Left lung (tissue), 10 donors: ENCODE results near the gene DPH3. TPM values are rescaled to one million over a fixed set of nuclear protein-coding genes. Genes with fewer than 3 reads are reported as not detected.

Source experiments
- ATAC-seq: fragments of 200-7000 bp; cut with Tn5 transposase; one replicate; pipeline ENCODE4 v1.9.1; 2020; ENCODE audit warnings: moderate library complexity
- DNase-seq, 4 donors: peaks; one replicate each; pipeline ENCODE4 v3.0.0-alpha.2; 2013 to 2020
- H3K27ac ChIP-seq, 2 donors: fragments of 200-600 bp; sonication (generic) in 1 of 2; one replicate each; pipeline versions ENCODE4 v1.5.0 to v1.8.0; 2020 to 2021
- H3K27me3 ChIP-seq, 2 donors: fragments of 200-600 bp; sonication (generic) in 1 of 2; one replicate each; pipeline versions ENCODE4 v1.5.0 to v1.8.0; 2020 to 2021
- H3K36me3 ChIP-seq, 2 donors: fragments of 200-600 bp; sonication (generic) in 1 of 2; one replicate each; pipeline versions ENCODE4 v1.5.0 to v1.8.0; 2020 to 2021
- H3K4me1 ChIP-seq, 2 donors: fragments of 200-600 bp; one replicate each; pipeline ENCODE4 v1.8.0; 2021
- H3K4me3 ChIP-seq, 2 donors: fragments of 200-600 bp; sonication (generic) in 1 of 2; one replicate each; pipeline versions ENCODE4 v1.5.0 to v1.8.0; 2020 to 2021; ENCODE audit warnings: mild to moderate bottlenecking in 1 of 2
- H3K9me3 ChIP-seq, 2 donors: fragments of 200-600 bp; sonication (generic) in 1 of 2; one replicate each; pipeline versions ENCODE4 v1.5.0 to v1.8.0; 2020 to 2021
- CTCF ChIP-seq, 2 donors: fragments of 200-600 bp; sonication (generic) in 1 of 2; IDR thresholded peaks; one replicate each; pipeline versions ENCODE4 v1.5.0 to v1.8.0; 2021; ENCODE audit warnings: antibody characterized with exemption in 2 of 2
- intact Hi-C, 2 donors: fragments of 100-400 bp; cut with DNase I; formaldehyde crosslinking; loops; one replicate each; pipeline versions ENCODE4 v1.11.2 to v1.14.2; 2022
- polyA plus RNA-seq, 6 donors: library from polyadenylated mRNA; unstranded; fragments of 120-200 nt; gene quantifications; one replicate each; pipeline ENCODE4 v1.2.1, GENCODE V29; 2013; ENCODE audit not compliant: insufficient read length in 6 of 6
- total RNA-seq, 2 donors: library from RNA; stranded (reverse); fragmentation: NEBNext Ultra II Directional; extraction: Animal tissue kit (Norgen Biotek cat#: 25700); gene quantifications; one replicate each; pipeline ENCODE4 v1.2.1, GENCODE V29; 2021
- donor health status: DM: no; HTN: yes; CAD: no.
- donor health status: DM: no; HTN: no; CAD: no.

The DPH3 gene
- total and polyA plus RNA-seq, 8 donors: 15.4 to 30.4 (median 18.9) TPM

GRCh38 chr3:16242177-16242576 is 22.6 kb downstream of the DPH3 start:
- H3K4me3 ChIP-seq: no peak overlapping the region
- no peaks in the 10 kb centered on the region for H3K27me3 ChIP-seq
- no peak overlapping the region for H3K27ac ChIP-seq
- ATAC-seq: no peak
- no peak for TF ChIP-seq CTCF (IDR thresholded peaks at IDR 0.05)
- DNase-seq: no peak
- intact Hi-C loops: no loop called here
- H3K9me3 ChIP-seq: no peaks in the 10 kb centered on the region
- peaks cover 0 to 24% of the 10 kb centered on the region in 2 donors for H3K4me1 ChIP-seq
- no peaks in the 10 kb centered on the region for H3K36me3 ChIP-seq

GRCh38 chr3:16241225-16241624 is 23.5 kb downstream of the DPH3 start:
- no peak for DNase-seq
- Histone ChIP-seq H3K27me3 (no peaks in the 10 kb centered on the region), H3K4me1 (peaks cover 0 to 22% of the 10 kb centered on the region in 2 donors), H3K4me3 (no peak overlapping the region), H3K9me3 (no peaks in the 10 kb centered on the region), H3K36me3 (no peaks in the 10 kb centered on the region), H3K27ac (no peak overlapping the region)
- intact Hi-C loops: no loop called here
- no peak for ATAC-seq
- no peak for TF ChIP-seq CTCF (IDR thresholded peaks at IDR 0.05)

- Histone ChIP-seq H3K36me3 (no peaks in the 10 kb centered on the region), H3K27ac (peak overlapping the region in 1 of 2 donors; percentile 25), H3K4me3 (no peak overlapping the region), H3K9me3 (no peaks in the 10 kb centered on the region), H3K27me3 (no peaks in the 10 kb centered on the region), H3K4me1 (peaks cover 0 to 22% of the 10 kb centered on the region in 2 donors)
- DNase-seq (no peak), ATAC-seq (peak; percentile 72)
- intact Hi-C loops: no loop called here
- no peak for TF ChIP-seq CTCF (IDR thresholded peaks at IDR 0.05)
These were observed 24.3 kb downstream of the DPH3 start for GRCh38 chr3:16240229-16241023.

GRCh38 chr3:16239780-16240179 is 25.0 kb downstream of the DPH3 start:
- DNase-seq (no peak), ATAC-seq (no peak)
- Histone ChIP-seq H3K36me3 (no peaks in the 10 kb centered on the region), H3K27me3 (no peaks in the 10 kb centered on the region), H3K4me1 (peaks cover 0 to 22% of the 10 kb centered on the region in 2 donors), H3K4me3 (no peak overlapping the region), H3K27ac (peak overlapping the region in 1 of 2 donors; percentile 25), H3K9me3 (no peaks in the 10 kb centered on the region)
- intact Hi-C loops: no loop called here
- no peak for TF ChIP-seq CTCF (IDR thresholded peaks at IDR 0.05)

- Histone ChIP-seq H3K27ac (no peak overlapping the region), H3K27me3 (no peaks in the 10 kb centered on the region), H3K4me3 (no peak overlapping the region), H3K9me3 (no peaks in the 10 kb centered on the region), H3K4me1 (peaks cover 0 to 16% of the 10 kb centered on the region in 2 donors), H3K36me3 (no peaks in the 10 kb centered on the region)
- DNase-seq (peak in 1 of 4 donors; percentile 47), ATAC-seq (no peak)
- intact Hi-C loops: no loop called here
- no peak for TF ChIP-seq CTCF (IDR thresholded peaks at IDR 0.05)
These were observed 25.5 kb downstream of the DPH3 start for GRCh38 chr3:16239086-16239770.
